Transverse colon (tissue), 4 donors: ENCODE results near the gene C6orf141.

Source experiments
- CTCF ChIP-seq, 5 experiments: fragments of 200-600 bp in 3 of 5; fragments of 450-650 bp in 2 of 5; sonication (generic) in 3 of 5; IDR thresholded peaks; 1 replicate in 2 of 5; 2 replicates in 3 of 5; pipeline ENCODE4 v1.5.1; 2016 to 2017; ENCODE audit warnings: antibody characterized with exemption in 5 of 5, inconsistent platforms in 3 of 5, mild to moderate bottlenecking in 2 of 5, moderate library complexity in 1 of 5
- POLR2A ChIP-seq: fragments of 450-650 bp; IDR thresholded peaks from one replicate; pipeline ENCODE4 v1.6.1; 2016; ENCODE audit warnings: antibody characterized with exemption, mild to moderate bottlenecking, moderate library complexity
- POLR2AphosphoS5 ChIP-seq, 3 donors: sonication (generic); formaldehyde crosslinking; IDR thresholded peaks; one replicate each; pipeline ENCODE4 v1.6.1; 2016; ENCODE audit warnings: antibody characterized with exemption in 3 of 3

DNA sequence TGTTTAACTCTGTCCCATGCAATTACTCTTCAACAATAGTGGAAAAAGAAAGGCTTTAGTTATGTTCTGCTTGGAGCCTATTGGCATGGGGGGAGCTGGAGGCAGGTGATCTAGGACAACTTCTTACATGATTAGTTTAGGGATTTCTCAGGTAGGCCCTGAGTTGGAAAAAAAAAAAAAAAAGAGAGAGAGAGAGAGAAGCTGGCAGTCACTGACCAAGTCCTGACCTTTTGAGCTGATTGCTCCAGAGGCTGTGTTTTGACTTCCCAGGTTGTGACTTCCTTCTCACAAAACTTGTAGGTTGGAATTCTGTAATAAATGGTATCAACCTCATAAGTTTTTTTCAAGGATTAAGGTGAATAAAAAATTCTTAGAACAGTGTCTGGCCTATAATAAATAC, 7.8 kb downstream of the C6orf141 start:
- no peak for TF ChIP-seq CTCF (IDR thresholded peaks at IDR 0.05)
- no peak for TF ChIP-seq POLR2AphosphoS5 (IDR thresholded peaks at IDR 0.05)
- no peak for TF ChIP-seq POLR2A
